Mucosa of rectum (tissue), 2 donors: ENCODE measurements around the gene XRCC6.
A peak's percentile ranks its signal among the peaks of the same experiment; 100 is the strongest.
"Not testable (repeated sequence)": the region's sequence is repeated elsewhere in the genome, so short reads cannot be mapped to it uniquely, and the experiment has no call there.

Experiments
- H3K27ac ChIP-seq, 2 donors: one replicate each; pipeline ENCODE4 v1.7.0; 2013; ENCODE audit warnings: inconsistent platforms in 2 of 2, low read depth in 2 of 2, low read length in 2 of 2
- H3K27me3 ChIP-seq, 2 donors: one replicate each; pipeline ENCODE4 v1.7.0; 2013; ENCODE audit warnings: low read length in 2 of 2; ENCODE audit not compliant: control insufficient read depth in 2 of 2, insufficient read depth in 2 of 2
- H3K36me3 ChIP-seq, 2 donors: one replicate each; pipeline ENCODE4 v1.7.0; 2013; ENCODE audit warnings: low read length in 2 of 2; ENCODE audit not compliant: control insufficient read depth in 2 of 2, insufficient read depth in 2 of 2
- H3K4me1 ChIP-seq, 2 donors: one replicate each; pipeline ENCODE4 v1.7.0; 2013; ENCODE audit warnings: low read length in 2 of 2, mild to moderate bottlenecking in 1 of 2; ENCODE audit not compliant: control insufficient read depth in 2 of 2, insufficient read depth in 2 of 2
- H3K4me3 ChIP-seq, 2 donors: one replicate each; pipeline ENCODE4 v1.7.0; 2013; ENCODE audit warnings: low read length in 2 of 2
- H3K9ac ChIP-seq, 2 donors: one replicate each; pipeline ENCODE4 v1.7.0; 2013; ENCODE audit warnings: low read length in 2 of 2, low read depth in 1 of 2, mild to moderate bottlenecking in 1 of 2
- H3K9me3 ChIP-seq, 2 donors: one replicate each; pipeline ENCODE4 v1.7.0; 2013; ENCODE audit warnings: low read length in 2 of 2; ENCODE audit not compliant: control insufficient read depth in 2 of 2
- donor health status: healthy.
- donor health status: Normal muscosa, but diverticular disease.

Gene XRCC6

DNA sequence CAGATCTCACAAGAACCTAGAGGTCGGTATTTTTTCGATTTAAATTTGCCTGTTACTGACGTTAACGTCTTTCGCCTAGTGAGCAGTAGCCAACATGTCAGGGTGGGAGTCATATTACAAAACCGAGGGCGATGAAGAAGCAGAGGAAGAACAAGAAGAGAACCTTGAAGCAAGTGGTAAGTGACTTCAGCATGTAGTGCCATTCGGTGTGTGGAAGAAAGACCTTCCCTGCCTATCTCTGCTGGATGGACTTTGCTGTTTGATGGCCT, 750 bp downstream of the XRCC6 start:
- peak overlapping the region; percentile 98 for H3K27ac ChIP-seq
- peak overlapping the region; percentile 87 to 99 for H3K4me3 ChIP-seq
- no peaks in the 10 kb centered on the region for H3K9me3 ChIP-seq
- peak overlapping the region; percentile 81 to 97 for H3K9ac ChIP-seq
- peaks cover 20 to 25% of the 10 kb centered on the region in 2 donors for H3K4me1 ChIP-seq
- H3K27me3 ChIP-seq = no peaks in the 10 kb centered on the region
- H3K36me3 ChIP-seq = peaks cover 7 to 19% of the 10 kb centered on the region in 2 donors

DNA sequence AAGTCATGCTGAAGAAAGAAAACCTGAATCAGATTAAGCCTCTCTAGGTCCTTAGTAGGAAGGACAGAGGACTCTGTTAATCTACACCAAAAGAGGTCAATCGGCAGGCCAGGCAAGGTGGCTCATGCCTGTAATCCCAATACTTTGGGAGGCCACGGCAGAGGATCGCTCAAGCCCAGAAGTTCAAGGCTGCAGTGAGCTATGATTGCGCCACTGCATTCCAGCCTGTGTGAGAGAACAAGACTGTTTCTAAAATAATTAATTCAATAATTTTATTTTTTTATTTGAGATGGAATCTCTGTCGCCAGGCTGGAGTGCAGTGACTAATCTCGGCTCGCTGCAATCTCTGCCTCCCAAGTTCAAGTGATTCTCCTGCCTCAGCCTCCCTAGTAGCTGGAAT, 4.5 kb downstream of the XRCC6 start:
- Histone ChIP-seq H3K4me1 (peaks cover 8 to 9% of the 10 kb centered on the region in 2 donors), H3K36me3 (peaks cover 29 to 48% of the 10 kb centered on the region in 2 donors), H3K27me3 (no peaks in the 10 kb centered on the region), H3K4me3 (no peak overlapping the region), H3K27ac (no peak overlapping the region), H3K9ac (no peak overlapping the region), H3K9me3 (no peaks in the 10 kb centered on the region)

DNA sequence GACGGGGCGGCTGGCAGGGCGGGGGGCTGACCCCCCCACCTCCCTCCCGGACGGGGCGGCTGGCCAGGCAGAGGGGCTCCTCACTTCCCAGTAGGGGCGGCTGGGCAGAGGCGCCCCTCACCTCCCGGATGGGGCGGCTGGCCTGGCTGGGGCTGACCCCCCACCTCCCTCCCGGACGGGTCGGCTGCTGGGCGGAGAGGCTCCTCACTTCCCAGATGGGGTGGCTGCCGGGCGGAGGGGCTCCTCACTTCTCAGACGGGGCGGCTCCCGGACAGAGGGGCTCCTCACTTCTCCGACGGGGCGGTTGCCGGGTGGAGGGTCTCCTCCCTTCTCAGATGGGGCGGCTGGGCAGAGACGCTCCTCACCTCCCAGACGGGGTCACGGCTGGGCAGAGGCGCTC, 10.0 kb downstream of the XRCC6 start:
- H3K27me3 ChIP-seq, H3K4me1 ChIP-seq, H3K9ac ChIP-seq, H3K4me3 ChIP-seq, H3K9me3 ChIP-seq, H3K27ac ChIP-seq: not testable (repeated sequence)
- peaks cover 37 to 57% of the 10 kb centered on the region in 2 donors for H3K36me3 ChIP-seq

DNA sequence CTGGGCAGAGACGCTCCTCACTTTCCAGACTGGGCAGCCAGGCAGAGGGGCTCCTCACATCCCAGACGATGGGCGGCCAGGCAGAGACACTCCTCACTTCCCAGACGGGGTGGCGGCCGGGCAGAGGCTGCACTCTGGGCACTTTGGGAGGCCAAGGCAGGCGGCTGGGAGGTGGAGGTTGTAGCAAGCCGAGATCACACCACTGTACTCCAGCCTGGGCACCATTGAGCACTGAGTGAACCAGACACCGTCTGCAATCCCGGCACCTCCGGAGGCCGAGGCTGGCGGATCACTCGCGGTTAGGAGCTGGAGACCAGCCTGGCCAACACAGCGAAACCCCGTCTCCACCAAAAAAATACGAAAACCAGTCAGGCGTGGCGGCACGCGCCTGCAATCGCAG, 10.5 kb downstream of the XRCC6 start:
- H3K27ac ChIP-seq, H3K4me3 ChIP-seq, H3K9me3 ChIP-seq, H3K9ac ChIP-seq, H3K27me3 ChIP-seq, H3K4me1 ChIP-seq: not testable (repeated sequence)
- H3K36me3 ChIP-seq = peaks cover 42 to 62% of the 10 kb centered on the region in 2 donors

DNA sequence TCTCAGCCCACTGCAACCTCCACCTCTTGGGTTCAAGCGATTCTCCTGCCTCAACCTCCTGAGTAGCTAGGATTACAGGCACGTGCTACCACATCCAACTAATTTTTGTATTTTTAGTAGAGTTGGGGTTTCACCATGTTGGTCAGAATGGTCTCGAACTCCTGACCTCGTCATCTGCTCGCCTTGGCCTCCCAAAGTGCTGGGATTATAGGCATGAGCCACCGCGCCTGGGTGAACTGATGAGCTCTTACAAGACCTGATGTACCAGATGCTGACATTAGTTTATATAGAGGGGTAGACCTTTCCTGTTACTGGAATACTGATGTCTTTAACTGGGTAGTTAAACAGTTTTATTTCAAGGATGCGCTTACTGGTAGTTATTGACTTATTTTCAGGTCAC, 13.5 kb downstream of the XRCC6 start:
- peaks cover 43 to 64% of the 10 kb centered on the region in 2 donors for H3K36me3 ChIP-seq
- not testable (repeated sequence) for H3K27ac ChIP-seq, H3K4me3 ChIP-seq

DNA sequence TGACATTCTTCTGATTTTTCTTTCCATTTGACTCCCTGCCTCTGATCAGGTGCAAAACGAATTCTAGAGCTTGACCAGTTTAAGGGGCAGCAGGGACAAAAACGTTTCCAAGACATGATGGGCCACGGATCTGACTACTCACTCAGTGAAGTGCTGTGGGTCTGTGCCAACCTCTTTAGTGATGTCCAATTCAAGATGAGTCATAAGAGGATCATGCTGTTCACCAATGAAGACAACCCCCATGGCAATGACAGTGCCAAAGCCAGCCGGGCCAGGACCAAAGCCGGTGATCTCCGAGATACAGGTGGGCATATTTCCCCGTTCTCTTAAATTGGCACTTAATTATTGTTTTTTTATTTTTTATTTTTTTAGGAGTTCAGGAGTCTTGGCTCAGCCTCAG, 15.4 kb downstream of the XRCC6 start:
- H3K9me3 ChIP-seq = no peaks in the 10 kb centered on the region
- H3K27me3 ChIP-seq = no peaks in the 10 kb centered on the region
- H3K36me3 ChIP-seq = peaks cover 51 to 71% of the 10 kb centered on the region in 2 donors
- no peak overlapping the region for H3K27ac ChIP-seq
- H3K4me3 ChIP-seq = no peak overlapping the region
- H3K9ac ChIP-seq = no peak overlapping the region
- no peaks in the 10 kb centered on the region for H3K4me1 ChIP-seq

More for the DNA sequence above, 13.5 kb downstream of the XRCC6 start:
- H3K9me3 ChIP-seq, H3K27me3 ChIP-seq, H3K9ac ChIP-seq, H3K4me1 ChIP-seq: not testable (repeated sequence)

DNA sequence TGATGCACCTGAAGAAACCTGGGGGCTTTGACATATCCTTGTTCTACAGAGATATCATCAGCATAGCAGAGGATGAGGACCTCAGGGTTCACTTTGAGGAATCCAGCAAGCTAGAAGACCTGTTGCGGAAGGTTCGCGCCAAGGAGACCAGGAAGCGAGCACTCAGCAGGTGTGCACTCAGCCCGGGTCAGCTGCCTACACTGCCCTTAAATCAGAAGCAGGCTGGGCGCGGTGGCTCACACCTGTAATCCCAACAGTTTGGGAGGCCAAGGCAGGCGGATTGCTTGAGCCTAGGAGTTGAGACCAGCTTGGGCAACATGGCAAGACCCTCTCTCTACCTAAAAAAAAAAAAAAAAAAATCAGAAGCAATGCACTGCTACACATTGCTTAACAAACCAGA, 16.5 kb downstream of the XRCC6 start:
- H3K9me3 ChIP-seq, H3K4me3 ChIP-seq, H3K4me1 ChIP-seq, H3K27me3 ChIP-seq, H3K9ac ChIP-seq, H3K27ac ChIP-seq: not testable (repeated sequence)
- H3K36me3 ChIP-seq = peaks cover 62 to 79% of the 10 kb centered on the region in 2 donors

DNA sequence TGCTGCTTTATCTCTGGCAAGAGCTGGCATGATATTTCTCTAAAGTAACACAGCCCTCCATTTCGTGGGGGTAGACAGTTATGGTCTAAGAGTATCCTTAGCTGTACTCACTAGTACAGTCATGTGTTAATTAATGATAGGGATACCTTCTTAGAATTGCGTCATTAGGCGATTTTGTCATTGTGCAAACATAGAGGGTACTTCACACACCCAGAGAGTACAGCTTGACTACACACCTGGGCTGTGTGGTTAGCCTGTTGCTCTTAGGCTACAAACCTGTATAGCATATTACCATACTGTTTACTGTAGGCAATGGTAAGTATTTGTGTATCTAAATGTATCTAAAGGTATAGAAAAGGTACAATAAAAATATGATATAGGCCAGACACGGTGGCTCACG, 17.0 kb downstream of the XRCC6 start:
- Histone ChIP-seq H3K27me3 (no peaks in the 10 kb centered on the region), H3K9ac (no peak overlapping the region), H3K36me3 (peaks cover 65 to 83% of the 10 kb centered on the region in 2 donors), H3K27ac (no peak overlapping the region), H3K4me1 (no peaks in the 10 kb centered on the region), H3K4me3 (no peak overlapping the region), H3K9me3 (no peaks in the 10 kb centered on the region)

DNA sequence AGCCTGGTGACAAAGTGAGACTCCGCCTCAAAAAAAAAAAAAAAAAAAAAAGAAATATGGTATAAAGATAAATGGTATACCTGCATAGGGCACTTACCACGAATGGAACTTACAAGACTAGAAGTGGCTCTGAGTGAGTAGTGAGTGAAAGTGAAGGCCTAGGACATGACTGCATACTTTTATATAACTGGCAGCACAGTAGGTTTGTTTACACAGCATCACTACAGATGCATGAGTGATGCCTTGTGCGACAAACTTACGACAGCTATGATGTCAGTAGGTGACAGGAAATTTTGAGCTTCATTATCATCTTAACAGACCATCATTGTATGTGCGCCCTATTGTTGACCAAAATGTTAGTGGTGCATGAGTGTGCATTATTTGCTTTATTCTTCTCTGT, 17.7 kb downstream of the XRCC6 start:
- no peaks in the 10 kb centered on the region for H3K27me3 ChIP-seq
- H3K27ac ChIP-seq = no peak overlapping the region
- no peak overlapping the region for H3K9ac ChIP-seq
- no peak overlapping the region for H3K4me3 ChIP-seq
- no peaks in the 10 kb centered on the region for H3K4me1 ChIP-seq
- peaks cover 65 to 82% of the 10 kb centered on the region in 2 donors for H3K36me3 ChIP-seq
- H3K9me3 ChIP-seq = no peaks in the 10 kb centered on the region

DNA sequence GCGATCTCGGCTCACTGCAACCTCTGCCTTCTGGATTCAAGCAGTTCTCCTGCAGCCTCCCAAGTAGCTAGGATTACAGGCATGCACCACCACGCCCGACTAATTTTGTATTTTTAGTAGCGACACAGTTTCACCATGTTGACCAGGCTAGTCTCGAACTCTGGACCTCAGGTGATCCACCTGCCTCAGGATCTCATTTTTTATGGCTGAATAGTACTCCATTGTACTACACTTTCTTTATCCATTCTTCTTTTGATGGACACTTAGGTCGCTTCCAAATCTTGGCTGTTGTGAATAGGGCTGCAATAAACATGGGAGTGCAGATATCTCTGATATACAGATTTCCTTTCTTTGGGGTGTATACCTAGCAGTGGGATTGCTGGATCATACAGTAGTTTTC, 20.8 kb downstream of the XRCC6 start:
- H3K36me3 ChIP-seq = peaks cover 50 to 67% of the 10 kb centered on the region in 2 donors
- H3K9ac ChIP-seq = no peak overlapping the region
- no peaks in the 10 kb centered on the region for H3K9me3 ChIP-seq
- H3K27me3 ChIP-seq = no peaks in the 10 kb centered on the region
- H3K27ac ChIP-seq = no peak overlapping the region
- H3K4me3 ChIP-seq = no peak overlapping the region
- no peaks in the 10 kb centered on the region for H3K4me1 ChIP-seq
